HG03175 (cell line): Measurements from ENCODE around the gene MYLK4.

Source experiments
- ATAC-seq: cut with Tn5 transposase; IDR thresholded peaks from one replicate; pipeline ENCODE4 v1.9.1; 2021; ENCODE audit warnings: mild to moderate bottlenecking, moderate library complexity; ENCODE audit not compliant: unreplicated experiment

The MYLK4 gene

DNA sequence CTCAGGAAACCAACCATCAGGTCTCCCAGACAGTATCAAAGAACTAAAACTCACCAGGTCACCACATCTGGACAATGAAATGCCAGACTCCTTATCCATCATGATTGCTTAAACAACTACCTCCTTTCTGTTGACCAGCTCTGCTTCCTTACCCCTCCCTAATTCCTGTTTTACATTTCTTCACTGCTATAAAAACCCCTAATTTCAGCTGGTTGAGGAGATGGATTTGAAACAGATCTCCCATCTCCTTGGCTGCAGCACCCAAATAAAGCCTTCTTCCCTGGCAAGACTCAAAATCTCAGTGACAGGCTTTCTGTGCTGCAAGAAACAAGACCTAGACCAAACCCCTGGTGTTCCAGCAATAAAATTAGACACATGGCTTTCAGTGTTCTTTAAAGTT lies 40.3 kb downstream of the MYLK4 start:
- ATAC-seq = no peak

DNA sequence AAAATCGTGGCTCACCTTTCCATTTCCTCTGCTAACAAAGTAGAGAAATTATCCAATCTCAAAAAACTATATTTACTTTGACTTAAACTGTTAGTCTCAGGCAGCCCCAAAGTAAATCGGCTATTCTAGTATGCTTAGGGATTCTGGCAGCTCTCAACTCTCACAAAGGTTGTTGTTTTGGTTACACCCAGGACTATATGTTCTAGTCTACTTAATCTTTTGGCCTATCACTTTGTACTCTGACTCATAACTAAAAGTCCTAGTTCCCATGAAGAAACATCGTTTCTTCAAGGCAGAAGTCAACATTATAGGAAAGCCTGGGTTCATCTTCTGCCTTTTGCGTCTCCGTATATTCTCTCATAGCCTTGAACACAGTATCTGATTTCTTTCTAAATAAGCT lies 42.3 kb downstream of the MYLK4 start:
- ATAC-seq = no peak

DNA sequence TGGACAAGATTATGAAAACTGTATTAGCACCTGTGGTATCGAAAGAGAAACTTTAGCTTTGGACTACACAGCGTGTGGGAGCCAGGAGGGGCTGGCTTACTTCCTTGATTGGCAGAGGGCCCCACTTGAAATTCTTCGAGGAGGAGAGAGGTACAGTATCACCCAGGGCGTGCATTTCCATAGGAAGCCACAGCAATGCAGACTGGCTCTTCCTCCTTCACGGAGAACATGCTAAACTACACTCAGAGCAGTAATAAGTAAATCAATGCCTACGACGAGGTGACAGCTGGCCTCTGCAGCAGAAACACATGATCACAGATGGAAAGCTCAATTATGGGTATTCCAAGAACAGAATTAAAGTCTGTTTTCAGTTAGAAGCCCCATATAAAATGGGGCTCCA lies 44.2 kb downstream of the MYLK4 start:
- ATAC-seq = no peak

DNA sequence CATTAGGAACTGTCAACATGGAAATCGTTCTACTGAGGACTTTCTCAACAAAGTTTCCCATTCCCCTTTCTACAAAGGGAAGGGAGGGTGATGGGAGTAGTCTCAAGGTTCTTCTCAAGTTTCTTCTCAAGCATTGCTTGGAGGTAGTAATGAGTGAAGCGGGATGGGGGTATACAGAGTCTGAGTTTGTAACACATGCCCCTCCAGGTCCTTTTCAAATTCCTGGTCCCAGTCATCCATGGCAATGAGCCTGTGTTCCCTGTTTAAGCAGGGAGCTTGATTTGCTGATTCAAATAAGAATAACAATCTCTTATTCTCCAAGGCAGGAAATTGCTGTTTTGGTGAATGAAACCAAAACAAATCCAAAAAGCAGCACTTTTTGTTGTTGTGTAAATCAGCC lies 45.5 kb downstream of the MYLK4 start:
- no peak for ATAC-seq

DNA sequence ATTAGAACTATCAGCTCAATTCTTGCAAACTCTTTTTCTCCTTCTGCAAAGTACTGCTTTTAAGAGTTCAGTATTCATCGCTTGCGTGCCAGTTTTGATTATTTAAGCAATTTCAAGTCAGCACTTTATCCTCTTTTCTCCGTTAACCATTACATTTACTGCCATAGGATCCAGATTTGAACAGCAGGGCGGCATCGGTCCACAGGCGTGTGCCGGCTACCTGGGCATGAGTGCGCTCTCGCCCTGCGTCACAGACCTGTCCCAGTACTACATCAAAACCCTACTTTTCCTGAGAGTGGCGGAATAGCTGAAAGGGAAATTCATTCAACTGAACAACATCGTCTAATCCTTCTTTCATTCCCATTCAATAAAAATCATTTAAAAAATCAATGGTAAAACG lies 53.4 kb downstream of the MYLK4 start:
- ATAC-seq = no peak

DNA sequence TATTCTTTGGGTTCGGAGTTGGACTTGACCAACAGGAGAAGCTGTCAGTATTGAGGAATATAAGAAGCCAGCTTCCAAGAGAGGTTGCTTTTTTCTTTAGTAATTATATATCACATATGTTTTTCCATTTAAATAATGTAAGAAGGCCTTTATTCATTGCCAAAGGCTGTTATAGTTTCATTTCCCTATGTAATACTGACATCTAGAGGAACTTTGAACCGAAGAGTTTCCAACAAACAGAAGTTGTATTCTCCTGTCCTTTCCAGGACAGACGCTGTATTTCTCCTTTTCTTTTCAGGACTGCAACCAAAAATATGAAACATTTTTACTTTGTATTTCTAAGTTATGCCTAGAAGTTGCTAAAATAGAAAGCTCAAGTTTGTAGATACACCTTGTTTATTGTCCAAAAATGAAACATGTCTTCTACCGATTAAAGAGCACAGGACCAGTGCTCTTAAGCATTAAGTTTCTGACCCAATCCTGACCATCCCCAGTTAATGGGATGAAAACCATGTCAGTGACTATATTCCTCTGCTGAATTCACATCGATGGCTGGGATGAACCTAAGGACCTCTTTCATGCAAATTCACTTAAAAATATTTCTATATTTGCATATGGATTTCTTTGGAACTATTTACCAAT lies 55.1 kb downstream of the MYLK4 start:
- ATAC-seq = no peak

DNA sequence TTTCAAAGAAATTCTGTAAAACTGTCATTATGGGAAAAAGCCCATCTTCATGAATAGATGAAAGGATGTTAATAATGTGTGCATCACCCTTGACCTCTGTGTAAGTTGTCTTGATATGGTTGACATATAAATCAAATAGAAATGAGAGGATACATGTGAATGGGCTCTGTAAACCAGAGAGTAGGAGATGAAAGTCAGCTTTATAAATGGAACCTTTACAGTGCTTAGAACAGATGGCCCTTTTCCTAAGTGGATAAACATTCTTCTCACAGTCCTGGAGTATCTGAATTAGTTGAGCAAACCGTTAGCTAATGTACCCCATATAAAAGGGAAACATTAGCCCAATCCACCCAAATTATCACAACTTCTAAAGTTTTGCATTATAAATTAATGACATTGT lies 57.5 kb downstream of the MYLK4 start:
- no peak for ATAC-seq

DNA sequence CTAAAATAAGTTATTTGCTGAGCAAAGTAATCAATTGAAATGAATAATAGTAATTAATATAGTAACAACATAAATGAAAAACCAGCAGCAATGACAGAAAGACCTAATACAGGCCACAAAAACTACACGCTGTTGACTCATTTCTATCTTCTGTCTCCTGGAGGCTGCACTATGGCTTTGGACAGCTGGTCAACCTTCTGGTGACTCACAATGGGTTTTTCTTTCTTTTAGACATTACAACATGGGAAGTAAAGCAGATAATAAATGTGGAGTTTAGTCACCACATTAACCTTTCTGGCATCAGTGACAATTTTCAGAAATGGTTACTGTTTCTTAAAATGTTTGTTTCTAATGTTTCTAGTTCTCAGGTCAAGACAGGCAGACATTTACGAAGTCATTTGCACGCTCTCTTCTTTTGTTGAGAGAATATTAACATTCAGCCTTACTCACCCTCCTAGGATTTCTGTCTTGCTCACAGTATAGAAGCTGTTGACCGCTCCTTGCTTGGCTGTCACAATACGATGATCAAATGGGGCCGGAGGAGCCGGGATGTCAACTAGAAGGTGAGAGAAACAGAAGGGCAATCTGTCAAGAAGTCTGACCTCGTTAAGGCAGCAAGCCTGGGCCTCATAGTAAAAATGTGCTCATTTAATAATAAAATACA lies 62.2 kb downstream of the MYLK4 start:
- ATAC-seq = no peak

DNA sequence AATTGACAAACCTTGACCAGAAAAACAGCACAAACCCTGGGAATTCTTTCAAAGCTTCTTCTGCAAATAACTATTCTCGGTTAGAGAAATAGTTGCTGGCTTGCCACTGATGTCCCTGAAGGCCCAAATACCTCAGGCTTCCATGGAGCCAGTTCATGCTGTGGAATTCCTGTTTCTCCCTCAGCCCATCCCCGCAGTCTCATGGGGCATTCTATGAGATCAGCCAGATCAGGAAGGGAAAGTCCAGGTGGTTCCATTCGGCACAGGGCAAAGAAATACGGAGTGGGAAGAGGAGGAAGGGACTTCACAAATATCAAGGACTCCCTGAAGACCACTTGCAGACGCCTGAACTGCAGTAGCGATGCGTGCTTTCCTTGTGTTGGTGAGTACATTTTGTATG lies 63.3 kb downstream of the MYLK4 start:
- no peak for ATAC-seq

DNA sequence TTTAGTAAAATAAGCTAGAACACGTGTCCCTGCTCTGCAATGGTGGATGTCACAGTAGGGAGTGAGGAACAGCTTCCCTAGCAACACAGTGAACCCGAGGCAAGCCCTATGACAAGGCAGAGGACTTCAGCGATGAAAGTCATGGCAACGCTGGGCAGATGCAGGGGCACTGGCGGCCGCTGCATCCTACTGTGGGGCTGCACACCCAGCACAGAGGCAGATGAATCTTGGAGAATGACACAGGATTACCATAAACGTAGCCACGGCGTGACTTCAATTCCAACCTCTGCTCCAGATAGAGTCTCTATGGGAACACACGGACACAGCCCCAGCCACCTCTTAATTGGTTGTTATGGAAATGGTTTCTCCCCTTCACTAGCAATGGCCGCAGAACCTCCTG lies 64.2 kb downstream of the MYLK4 start:
- no peak for ATAC-seq

DNA sequence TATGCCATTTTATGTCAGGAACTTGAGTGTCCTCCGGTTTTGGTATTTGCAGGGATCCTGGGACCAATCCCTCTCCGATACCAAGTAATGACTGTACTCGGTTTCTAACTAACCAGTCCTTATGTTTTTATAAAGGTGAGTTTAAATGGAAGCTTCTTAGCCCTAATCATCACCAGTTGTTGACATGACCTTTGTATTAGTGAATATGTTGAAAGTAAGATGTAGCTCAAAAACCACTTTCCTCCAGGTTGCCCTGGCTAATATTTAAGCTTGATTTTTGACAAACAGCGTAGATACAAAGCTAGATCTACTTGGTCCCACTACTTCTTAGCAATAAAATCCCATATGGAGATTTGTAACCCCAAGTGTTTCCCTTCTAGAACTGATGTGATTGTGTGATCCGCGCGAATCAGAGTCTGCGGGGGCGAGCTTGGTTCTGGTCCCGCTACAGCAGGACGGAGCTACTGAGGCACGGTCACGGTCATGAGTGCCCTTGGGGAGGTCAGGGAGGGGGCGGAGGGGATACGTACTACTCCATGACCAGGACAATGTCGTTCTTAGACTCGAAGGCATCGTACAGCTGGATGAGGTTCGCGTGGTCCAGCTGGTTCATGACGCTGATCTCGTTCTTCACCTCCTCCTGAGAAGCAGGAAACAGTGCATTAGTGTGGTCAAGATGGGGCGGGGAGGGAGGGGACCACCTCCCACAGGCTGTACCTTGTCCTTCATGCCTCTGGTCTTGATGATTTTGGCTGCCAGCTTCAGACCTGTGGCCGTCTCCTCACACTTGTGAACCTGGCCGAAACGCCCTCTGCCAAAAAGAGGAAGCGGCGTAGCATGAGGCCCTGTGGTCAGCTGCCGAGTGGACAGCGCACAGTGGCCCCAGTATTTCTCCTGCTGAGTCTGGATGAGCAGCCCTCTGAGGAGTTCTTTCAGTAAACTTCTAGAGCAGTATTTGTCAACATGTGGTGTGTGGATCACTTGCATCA lies 65.7 kb downstream of the MYLK4 start:
- no peak for ATAC-seq

DNA sequence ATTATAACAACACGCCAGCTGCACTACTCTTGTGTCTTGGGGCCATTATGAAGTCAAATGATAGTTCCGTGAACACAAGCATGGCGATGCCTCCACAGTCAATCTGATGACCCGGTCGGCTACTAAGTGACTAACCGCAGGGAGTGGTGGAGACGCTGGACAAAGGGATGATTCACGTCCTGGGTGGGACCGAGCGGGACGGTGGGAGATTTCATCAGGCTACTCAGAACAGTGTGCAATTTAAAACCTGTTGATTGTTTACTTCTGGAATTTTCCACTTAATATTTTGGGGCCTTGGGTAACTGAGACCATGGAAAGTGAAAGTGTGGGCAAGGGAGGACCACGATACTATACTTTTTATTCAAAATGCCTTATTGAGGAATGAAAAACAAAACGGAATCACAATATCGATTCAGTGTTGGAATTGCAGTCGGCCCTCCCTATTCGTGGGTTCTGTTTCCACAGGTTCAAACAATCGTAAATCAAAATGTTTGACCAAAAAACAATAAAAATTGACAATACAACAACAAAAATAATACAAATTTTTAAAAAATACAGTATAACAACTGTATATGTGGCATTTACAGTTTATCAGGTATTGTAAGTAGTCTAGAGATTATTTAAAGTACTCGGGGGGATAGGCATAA lies 66.5 kb downstream of the MYLK4 start:
- ATAC-seq = no peak

DNA sequence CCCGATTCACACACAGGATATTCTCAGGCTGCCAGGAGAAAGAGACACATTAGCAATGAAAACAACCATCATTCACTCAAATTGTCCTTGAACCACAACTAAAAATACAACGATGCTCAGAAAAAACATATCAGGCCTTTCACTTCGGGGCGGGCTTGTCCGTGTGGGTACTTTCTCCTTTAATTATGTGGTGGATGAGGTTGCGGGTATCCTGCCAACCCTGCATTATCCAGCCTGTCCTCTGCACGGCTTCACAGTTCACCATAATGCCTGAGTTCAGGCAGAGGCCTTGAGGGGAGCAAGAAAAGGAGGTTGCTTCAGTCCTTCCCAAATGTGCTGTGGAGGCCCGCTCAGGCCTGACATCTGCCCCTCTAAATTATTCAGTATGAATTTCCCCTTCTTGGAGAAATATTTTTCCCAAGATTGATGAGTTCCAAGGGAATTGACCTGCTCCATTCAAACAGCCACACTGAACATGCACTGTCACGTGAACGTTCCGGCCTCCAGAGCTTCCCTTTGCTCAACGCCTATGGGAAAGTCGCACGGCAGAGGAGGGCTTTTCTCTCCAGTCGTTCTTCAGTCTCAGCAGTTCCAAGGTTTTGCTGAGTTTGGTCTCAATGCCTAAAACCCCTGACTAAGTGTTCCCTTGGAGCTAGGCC lies 70.3 kb downstream of the MYLK4 start:
- ATAC-seq = no peak

DNA sequence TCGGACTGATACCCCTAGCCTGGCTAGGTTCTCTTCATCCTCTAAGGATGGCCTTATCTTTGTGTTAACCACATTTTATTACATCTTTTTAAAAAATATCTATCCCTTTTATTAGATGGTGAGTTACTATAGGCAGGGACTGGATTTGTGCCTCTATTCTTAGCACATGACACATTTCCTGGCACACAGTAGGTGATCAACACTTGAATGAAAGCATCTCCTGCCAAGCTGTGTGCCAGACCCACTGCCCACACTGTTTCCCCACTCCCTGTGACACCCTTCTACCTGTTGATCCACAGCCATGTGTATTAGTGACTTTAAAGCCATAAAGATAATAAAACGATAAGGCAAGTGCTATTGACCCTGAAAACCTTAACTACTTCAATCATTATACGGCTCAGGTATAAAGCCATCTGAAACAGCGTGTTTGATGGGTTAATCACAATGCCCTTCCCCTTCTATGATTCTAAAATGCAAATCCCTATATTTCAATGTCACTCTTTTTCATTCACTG lies 73.6 kb downstream of the MYLK4 start:
- ATAC-seq = no peak

DNA sequence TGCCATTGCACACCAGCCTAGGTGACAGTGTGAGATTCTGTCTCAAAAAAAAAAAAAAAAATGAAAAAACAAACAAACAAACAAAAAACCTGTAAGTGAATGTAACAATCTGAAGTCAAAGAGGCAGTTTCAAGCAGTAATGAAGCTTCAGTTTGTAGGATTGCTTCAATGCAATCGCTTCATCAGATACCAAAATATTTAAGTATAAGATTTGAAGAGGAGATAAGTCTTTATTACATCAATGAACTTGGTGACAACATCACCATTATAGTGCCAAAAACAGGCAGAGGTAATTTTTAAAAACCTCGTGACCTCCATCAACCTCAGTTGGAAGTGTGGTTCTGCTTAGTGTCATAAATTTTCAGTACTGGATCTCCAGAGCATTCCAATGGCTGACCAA lies 74.7 kb downstream of the MYLK4 start:
- no peak for ATAC-seq

DNA sequence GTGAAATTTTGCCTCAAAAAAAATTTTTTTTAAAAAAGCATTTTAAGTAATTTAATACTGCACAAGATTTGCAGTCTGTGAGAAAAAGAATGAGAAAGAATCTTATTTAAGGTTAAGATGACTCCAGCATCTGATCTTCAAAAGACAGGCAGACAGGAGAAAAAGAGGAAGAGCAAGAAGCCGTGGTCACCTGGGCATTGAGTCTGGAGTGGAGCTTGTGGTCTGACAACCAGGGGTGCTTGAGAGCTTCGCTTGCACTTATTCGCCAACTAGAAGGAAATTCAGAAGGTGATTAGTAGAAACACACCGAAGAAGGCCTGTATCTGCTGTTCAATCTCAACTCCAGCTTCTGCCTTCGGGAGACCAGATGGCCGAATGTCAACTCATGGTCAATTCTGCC lies 75.9 kb downstream of the MYLK4 start:
- no peak for ATAC-seq

DNA sequence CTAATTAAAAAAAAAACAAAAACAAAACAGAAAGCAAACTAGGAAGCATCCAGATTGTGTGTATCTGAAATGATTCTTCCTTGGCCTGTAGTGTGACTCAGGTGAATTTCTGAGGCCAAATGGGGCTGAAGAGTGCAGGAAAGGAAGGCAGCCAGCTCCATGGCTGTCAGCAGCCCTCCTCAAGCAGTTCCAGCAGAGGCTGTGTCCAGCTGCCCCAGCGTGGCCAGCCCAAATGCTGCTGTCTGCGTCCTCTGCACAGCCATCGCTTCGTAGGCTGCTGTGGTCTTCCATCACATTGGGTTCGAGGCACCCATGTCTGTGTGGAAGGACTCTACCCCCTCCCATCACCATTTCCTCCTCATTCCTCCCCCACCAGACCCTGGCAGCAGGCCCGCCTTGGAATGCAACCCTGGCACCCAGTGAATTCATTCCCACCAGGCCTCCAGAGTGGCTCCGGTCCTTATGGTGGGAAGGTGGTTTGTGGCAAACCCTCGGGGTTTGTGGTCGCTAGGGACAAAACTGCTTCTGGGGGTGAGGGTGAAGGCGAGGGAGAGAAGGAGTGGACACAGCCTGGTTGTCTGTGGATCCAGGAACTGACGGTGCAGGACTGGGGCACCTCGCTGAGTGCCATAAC lies 81.5 kb downstream of the MYLK4 start:
- no peak for ATAC-seq

DNA sequence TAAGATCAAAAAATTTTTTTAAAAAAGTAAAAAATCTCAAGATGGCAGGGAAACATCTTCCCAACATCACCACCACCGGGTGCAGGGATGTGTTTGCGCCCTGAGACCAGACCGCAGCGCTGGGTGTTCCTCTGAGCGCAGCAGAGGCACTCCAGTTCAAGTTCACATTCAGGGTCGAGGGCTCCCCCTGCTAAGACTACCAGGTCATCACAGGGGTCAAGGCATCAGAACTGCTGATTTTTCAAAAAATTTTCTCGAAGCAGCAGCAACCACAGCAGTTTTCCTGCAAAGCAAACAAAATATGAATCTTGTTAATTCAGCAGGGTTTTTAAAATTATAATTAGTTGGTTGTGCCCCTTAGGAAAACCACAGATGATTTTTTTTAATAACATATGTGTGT lies 83.1 kb downstream of the MYLK4 start:
- no peak for ATAC-seq

DNA sequence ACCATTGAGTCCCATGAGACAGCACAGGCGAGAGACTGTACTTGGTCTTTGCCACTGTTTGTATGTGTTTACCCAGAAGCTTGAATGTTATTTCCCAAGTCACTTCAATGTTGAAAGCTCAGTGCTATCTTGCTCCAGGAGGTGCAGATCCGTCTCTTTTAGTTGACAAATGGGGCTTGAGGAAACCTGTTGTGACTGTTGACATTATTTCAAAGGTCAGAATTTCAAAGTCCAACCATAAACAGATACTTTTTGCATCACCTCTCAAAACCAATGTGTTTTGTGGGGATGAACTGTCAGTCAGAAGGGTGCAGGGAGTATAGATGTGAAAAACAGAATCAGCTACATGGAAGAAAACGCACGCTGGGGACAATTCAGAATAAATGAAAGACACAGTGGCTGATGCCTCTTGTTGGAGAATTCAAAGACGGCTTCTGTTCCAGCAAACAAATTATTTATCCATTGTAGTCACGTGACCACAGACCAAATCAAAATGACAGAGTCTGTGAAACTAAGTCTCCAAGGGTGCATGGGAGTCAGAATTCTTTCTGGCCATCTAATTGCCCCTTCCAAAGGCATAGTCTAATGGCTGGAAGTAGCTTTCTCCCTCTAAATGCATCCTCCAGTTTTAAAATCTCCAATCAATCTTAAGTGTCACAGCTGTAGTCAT lies 83.7 kb downstream of the MYLK4 start:
- no peak for ATAC-seq
